HG02970 (cell line): ENCODE results near the gene EWSR1.
"Not testable (repeated sequence)": the region's sequence is repeated elsewhere in the genome, so short reads cannot be mapped to it uniquely, and the experiment has no call there.

Source experiments
- ATAC-seq: cut with Tn5 transposase; IDR thresholded peaks from one replicate; pipeline ENCODE4 v1.9.1; 2021; ENCODE audit warnings: mild to moderate bottlenecking, moderate library complexity, moderate number of reproducible peaks; ENCODE audit not compliant: unreplicated experiment, low FRiP score

EWSR1 gene

DNA sequence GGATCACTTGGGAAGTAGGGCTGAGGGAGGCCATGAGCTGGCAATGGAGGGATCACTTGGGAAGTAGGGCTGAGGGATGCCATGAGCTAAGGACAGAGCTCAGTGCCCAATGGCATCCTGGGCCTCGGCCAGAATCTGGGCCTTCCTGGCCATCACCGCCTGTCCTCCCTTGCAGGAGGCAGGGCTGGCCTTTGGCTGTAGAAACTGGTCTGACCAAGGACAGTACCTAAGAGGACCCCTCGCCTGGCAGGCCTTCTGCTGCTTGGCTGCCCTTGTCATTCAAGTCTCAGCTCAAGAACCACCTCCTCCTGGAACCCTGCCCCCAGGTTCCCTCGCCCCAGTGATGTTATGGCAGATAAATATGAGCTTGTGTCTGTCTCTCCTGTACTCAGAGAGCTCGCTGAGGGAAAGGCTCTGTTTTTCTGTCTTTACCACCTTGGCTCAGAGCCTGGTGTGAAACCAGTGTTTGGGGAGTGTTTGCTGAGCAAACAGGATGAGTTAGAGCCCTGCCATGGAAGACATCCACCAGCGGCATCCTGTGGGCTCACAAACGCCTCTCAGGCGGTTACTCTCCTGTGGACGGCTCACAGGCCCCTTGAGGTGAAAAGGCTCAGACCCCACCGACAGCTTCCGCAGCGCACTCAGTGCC lies 66.8 kb downstream of the EWSR1 start:
- no peak for ATAC-seq

DNA sequence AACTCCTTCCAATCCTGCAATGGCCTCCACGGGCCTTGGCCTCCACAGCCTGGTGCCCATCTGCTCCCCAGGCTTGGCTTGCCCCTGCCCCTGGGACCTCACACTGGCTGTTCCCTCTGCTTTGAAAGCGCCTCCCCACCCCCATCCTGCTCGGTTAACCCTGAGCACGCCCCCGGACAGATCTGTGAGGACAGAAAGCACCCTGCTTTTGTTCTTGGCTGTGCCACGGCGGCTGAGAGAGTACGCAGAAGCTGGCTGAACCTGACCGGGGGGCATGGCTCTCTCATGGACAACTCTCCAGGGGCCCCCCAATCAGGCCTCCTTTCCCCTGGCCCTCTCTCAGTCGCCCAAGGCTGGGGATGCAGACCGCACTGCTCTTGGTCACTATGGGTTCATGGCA lies 67.6 kb downstream of the EWSR1 start:
- no peak for ATAC-seq

DNA sequence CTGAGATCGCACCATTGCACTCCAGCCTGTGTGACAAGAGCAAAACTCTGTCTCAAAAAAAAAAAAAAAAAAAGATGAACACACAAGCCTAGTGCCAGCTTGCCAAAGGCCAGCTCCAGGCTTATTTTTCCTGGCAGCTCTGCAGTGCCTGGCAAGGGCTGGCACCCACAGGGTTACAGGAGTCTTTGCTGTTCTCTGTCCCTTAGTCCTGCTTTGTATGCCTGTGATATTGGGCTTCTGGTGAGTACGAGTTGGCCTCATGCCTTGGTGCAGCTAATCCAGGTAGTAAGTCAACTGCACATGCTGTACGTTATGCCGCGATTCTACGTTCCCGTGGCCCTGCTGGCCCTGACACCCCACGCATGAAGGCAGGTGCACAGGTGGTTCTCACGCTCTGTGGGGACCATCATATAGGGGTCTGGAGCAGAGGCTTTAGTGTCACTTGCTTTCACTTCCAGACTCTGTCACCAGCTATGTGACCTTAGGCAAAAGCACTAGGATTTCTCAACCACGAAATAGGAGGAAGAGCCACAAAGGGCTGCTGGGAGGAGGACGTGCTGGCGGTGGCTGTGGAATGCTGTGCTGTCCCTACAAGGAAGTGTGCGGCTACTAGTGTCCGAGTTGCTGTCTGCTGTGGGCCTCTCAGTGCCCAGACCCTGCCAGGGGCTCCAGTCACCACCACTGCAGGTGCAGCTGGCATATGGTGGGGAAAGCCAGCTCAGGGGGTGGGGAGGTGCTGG lies 68.9 kb downstream of the EWSR1 start:
- no peak for ATAC-seq

DNA sequence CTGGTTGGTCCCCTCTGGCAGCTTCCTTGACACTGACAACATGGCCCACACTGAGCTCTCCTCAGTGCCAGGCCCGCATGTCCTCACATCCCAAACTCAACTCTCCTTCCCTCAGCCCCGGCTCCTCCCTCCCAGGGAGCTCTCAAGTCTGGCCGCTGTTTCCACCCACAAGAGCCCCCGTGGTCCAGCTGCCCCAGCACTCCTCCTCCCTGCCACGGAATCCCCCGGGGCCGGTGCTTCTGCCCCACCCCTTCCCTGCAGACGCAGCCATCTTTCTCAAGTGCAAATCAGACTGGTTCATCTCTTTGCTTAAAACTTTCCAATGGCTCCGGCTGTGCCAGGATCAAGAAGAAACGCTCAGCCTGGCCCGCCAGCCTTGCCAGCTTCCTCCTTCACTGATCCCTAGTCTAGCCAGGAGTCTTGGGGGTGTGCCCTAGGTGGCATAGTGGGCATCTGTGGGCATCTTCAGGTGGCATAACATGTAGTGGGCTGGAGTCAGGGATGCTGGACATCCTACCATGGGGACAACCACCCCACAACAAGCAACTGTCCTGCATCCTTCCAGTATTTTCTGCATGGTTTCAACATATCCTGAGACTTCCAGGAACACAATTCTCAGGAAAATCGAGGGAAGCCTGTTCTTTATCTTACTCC lies 69.7 kb downstream of the EWSR1 start:
- ATAC-seq = no peak

DNA sequence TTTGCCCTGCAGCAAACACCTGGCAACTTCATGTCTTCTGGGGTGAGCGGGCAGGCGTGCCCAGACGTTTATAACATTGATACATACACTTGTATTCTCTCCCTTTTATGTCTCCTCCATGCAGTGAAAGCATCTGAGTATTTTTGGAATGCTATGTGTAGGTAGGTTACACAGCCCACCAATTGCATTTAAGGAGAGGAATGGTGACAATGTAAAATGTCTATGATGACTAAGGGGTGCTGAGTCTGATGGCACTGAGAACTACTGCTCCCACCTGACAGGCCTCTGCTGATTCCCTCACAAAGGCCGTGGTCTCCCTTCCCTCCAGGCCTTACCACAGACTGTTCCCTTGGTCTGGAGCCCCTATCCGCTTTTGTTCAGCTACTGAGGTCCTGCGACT lies 70.3 kb downstream of the EWSR1 start:
- ATAC-seq = no peak

DNA sequence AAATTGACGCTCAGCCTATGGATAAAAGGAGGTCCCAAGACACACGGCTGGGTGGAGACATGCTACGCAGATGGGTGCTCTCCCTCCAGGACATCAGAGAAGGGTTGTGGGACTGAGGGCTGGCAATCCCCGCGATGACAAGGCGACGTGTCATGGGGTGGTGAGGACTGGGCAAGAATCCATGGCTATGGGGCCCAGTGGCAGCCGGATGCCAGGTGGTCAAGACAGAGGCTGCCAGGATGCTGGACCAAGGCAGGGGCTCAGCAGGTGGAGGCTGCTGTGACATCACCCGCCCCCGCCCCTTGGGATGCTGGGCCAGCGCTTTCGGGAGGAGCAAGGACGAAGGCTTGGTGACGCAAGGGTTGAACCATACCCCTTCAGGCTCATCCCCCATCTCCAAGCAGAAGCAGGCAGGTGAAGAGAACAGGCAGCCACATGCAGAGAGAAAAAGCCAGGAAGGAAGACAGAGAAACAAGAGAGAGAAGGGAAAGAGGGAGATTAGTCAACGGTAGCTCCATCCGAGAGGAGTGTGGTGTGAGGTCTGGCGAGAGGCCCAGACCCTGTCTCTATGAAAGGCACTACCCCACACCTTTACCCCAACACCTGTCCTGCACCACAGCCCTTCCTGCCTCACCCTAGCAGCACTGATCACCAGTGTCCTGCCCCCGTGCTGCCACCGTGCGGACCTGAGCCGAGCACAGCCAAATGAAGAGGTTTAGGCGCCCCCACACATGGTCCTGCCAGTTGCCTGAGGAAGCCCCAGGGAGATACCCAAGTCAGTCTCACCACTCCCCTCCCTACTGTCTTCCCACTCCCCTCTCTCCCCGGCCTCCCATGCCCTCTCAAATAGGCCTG lies 71.5 kb downstream of the EWSR1 start:
- no peak for ATAC-seq

DNA sequence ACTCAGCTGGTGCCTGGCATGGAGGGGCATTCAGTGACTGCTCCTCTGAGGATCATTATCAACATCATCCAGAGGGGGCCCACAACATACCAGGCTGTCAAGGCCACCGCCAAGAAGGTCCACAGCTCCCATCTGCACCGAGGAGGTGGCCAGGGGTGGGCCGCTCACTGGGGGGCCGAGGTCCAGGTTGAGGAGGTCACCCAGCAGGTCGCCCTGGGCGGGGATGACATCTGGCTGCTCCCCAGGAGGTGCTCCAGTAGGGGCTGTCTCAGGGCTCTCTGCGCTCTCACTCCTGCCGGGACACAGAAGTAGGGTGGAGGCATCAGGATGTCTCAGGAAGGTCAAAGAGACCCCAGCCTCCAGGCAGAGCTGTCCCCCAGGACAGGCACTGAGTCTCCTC lies 72.5 kb downstream of the EWSR1 start:
- no peak for ATAC-seq

DNA sequence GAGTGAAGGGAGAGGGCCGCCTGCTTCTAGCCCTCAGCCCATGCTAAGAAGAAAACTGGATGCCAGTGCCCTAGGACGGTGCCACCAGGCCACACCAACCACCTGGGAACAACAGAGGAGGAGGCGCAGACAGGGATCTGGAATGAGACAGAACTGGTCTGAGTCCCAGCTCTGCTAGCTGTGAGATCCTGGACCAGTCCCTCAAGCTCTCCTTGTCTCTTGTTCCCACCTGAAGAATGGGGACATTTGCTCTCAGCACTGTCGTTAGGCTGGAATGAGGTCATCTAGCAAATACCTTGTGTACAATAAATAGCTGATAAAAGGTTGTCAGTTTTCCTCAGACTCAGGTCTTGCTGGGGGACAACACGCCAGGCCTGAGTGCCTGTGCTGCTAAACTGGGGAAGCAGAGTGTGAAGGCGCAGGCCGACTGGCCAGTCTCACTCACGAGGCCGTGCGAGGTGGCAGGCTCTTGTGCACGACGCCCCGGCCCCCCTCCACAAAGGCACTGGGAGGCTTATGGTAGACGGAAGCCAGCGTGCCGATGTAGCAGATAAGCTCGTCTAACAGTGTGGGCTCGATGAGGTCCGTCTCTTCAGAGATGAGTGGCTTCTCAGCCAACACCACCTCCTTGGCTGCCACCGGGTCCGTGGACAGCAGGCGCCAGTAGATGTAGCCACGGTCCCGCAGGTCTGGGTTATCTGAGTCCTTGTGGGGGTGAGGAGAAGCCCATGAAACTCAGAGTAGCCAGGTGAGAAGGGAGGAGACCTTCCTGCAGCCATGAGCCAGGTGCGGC lies 73.2 kb downstream of the EWSR1 start:
- no peak for ATAC-seq

DNA sequence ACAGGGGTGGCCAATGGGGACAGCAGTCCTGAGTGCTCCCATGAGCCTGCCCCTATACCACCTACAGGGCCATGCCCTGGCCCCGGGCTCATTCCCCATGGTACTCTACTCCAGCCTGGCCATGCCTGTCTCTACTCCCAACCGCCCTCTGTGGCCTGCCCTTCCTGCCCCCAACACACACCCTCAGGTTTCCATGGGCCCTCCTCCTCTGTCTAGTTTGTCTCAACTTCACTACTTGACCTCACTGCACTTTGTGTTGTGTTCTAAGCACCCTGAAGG lies 73.7 kb downstream of the EWSR1 start:
- ATAC-seq = no peak

DNA sequence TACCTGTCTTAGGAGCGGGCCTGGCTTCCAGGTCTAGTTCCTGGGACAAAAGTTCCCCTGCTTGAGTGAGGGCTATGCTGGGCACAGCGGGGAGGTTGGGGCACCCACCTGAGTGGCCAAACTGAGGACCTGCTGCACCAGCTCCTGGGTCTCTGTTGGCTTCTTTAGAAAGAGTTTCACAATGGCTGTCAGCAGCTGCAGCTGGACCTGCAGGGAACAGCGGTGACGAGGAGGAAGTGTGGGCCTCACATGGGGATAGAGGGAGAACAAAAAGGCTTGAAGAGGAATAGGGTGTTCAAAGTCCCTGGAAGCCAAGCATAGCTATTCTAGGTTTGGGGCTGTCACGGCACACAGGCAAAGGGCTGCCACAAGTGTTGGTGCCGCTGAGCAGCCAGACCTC lies 74.1 kb downstream of the EWSR1 start:
- ATAC-seq = no peak

DNA sequence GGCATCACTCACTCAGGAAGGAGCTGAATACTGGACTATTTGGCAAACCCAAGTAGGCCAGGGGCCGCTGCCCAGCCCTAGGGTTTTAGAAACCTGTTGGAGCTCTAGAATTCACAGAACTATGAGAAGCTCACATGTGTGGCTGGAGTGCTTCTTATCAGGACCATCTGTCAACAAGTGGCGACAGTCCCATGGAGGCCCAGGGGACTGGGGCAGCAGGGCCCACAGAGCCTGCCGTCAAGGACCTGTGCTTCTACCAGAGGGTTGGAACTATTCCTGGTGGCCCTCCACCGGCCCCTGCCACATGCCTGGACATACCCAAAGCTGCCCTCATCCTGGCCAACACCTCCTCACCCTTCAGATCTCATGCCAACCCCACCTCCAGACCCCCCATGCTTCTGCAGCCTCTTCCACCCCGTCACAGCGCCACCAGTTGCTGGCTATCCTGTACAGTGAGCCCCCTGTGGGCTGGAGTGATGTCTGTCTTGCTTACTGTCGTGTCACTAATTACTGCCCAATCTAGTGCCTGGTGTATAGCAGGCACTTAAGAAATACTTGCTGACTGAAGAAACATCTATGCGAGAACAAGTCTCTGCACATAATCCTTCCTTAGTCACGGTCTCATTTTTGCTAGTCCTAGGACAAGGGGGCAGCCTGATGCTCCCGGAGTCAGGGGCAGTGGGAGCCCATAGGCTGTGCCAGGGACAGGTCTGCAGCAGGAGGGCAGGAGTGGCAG lies 74.7 kb downstream of the EWSR1 start:
- no peak for ATAC-seq

DNA sequence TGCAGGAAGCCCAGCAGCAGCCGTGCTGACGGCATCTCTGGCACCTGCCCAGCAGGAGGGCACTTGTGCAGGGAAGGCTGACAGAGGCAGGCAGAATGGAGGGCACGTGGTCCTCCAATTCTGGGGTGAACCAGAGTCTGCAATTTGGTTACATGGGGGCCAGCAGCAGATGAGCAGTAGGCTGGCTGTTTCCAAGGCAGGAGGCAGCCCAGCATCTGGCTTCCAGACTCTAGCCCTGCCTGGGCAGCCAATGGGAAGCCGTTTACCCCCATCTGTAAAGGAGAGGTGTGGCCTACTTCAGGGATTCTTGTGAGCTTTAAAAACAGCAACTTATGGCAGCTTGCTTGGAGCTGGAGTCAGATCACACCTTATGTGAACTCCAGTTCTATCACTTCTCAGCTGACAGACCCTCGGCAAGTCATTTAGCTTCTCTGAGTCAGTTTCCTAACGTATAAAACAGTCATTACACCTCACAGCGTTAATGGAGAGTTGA lies 75.3 kb downstream of the EWSR1 start:
- no peak for ATAC-seq

DNA sequence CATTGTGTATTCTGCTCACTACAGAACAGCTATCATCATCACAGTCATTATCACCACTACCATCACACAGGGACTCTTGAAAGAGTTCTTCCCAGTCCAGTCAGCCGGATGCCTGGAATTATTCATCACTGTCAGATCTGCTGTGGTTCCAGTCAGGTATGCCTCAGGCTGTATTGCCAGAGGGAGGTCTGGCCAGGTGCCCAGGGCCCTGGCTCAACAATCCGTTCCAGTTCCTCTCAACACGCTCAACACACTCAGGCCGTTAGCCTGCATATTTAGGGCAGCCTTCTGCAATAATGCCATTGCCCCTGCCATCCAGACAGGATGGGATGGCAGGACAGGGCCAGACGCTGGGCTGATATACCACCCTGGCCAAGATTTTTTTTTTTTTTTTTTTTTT lies 76.1 kb downstream of the EWSR1 start:
- ATAC-seq = no peak

DNA sequence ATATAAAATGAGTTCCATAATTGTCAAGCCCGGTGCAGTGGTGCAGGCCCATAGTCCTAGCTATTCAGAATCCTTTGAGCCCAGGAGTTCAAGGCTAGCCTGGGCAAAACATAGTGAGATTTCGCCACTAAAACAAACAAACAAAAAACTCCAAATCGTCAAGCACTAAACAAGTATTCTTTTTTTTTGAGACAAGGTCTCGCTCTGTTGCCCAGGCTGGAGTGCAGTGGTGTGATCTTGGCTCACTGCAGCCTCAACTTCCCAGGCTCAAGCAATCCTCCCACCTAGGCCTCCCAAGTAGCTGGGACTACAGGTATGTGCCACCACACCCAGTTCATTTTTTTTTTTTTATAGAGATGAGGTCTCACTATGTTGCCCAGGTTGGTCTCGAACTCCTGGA lies 76.8 kb downstream of the EWSR1 start:
- not testable (repeated sequence) for ATAC-seq

DNA sequence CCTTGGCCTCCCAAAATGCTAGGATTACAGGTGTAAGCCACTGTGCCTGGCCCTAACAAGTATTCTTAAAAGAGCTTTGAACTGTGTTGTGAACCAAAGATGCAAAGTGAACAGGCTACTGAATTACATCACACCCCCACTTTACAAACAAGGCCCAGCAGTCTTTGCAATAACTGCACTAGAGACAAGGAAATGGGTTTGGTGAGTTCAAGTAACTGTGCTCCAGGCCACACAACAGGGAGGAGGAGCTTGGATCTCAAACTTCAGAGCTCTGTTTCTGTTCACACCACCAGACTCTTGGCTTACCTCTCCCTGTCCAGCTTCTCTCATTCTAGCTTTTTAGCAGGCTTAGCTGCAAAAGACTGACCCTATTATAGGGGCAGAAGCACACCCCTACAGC lies 77.9 kb downstream of the EWSR1 start:
- ATAC-seq = no peak

DNA sequence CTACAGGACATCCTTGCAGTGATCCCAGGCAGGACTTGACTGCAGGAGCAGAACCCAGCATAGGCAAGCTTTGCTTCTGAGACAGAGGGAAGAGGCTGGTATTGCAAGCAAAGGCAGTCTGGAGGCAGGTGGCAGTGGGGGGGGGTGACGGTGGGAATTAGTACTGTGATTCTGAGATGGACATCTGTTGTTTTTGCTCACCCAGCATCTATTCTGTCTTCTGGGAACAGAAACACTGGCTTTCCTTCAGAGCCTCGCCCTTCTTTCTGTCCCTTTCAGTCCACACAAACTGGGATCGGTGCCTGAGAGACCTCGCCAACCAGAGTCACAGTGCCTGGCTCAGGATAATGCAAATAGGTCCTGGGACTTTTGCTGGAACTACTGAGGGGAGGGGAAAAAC lies 78.6 kb downstream of the EWSR1 start:
- no peak for ATAC-seq

DNA sequence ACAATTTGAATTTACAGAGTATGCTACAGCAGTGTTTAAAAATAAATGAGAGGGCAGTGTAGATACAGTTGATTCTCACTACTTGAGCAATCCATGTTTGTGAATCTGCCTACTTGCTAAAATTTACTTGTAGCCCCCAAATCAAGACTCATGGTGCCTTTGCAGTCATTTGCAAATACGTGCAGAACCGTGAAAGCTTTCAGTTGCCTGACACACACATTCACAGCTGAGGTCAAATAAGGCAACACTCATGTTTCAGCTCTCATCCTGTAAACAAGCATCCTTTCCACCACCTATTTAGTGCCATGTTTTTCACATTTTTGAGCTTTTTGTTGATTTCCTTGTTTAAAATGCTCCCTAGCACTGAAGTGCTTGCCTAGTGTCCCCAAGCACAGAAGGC lies 80.0 kb downstream of the EWSR1 start:
- no peak for ATAC-seq

DNA sequence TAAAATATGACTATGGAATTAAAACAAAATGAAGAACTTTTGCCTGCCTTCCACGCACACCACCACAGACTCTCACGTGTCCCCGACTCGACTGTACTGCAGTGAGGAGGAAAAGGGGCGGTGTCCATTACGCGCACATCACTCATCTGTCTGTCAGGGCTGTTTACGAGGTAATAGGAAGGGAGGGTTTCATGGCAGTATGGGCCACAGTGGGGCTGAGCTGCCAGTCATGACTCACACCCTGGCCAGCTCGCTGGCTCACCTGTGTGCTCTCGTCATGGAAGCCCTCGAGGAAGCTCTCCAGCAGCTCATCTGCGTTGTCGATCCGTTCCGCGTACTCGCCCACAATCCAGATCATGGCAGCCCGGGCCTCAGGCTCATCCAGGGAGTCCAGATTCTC lies 80.9 kb downstream of the EWSR1 start:
- ATAC-seq = no peak
